HG02610 (cell line): Measurements from ENCODE around the gene SLC22A17.

Source experiments
- ATAC-seq: cut with Tn5 transposase; IDR thresholded peaks from one replicate; pipeline ENCODE4 v1.9.1; 2021; ENCODE audit warnings: mild to moderate bottlenecking, moderate library complexity; ENCODE audit not compliant: unreplicated experiment

SLC22A17 gene

DNA sequence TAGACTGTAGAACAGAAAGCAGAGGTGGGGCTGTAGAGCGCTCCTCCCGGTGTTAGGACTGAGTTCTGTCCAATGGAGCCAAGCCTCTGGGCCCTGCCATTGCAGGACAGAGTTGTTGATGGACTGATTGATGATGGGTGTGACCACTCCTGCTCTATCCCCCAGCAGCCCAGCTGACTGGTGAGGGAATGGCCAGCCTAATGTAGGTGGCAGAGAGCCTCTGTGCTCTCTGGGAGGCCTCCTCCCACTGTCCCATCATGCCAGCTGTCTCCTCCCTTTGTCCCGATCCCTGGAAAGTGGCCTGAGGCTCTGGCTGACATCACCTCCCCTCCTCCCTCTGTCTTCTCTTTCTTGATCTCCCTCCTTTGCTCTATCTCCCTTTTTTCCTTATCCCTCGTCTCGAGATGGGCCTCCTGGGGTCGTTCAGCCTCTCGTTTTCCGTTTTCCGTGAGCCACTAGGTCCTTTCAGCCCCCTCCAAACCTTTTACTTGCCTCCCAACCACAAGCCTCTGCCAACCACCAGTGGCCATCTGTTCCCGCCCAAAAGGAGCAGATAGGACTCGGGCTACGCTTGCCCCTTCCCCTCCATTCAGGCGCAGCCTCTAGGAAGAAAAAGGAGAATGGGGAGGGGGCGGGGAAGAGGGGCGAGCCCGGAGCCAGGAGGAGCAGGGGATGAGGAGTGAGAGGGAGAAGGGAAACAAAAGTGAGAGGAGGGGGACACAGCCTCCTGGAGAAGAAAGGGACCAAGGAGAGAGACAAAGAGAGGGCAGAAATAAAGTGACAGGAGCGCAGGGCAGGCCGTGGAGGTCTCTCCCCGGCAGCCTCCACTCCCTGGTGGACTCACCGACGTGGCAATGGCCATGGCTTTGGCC, 11.7 kb upstream of the SLC22A17 start:
- ATAC-seq, result no peak

DNA sequence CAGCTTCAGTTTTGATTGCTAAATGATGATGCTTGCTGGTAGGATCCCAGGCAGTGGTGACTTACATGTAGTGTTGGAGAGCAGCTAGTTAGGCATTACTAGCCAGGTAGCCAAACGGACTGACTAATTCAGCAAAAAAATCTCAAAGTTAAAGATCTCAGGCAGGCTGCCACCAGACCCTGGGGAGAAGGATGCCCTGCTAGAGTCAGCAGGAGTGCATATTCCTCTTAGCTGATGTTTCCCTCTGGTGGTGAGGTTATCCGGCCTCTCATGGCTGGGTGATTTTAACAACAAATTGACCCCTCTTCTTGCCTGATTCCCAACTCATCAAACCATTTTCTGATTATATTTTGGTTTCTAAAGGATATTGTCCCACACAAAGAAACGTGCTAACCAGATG, 9.5 kb upstream of the SLC22A17 start:
- ATAC-seq, result no peak

DNA sequence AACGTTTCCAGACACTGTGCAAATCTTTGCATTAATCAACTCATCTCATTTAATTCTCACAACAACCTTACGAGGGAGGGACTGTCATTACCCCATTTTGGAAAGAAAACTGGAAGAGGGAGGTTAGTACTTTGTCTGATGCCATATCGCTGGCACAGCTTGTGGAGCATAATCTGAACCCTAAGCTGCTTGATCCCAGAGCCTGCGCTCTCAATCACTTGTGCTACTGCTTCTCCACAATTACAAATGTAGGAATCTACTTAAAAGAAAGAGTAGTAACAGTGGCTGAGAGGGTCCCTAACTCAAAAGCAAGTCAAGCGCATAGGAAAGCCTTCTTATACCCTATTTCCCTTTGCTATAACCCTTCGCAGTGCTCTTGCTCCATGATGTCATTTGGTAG, 9.1 kb upstream of the SLC22A17 start:
- ATAC-seq, result no peak

DNA sequence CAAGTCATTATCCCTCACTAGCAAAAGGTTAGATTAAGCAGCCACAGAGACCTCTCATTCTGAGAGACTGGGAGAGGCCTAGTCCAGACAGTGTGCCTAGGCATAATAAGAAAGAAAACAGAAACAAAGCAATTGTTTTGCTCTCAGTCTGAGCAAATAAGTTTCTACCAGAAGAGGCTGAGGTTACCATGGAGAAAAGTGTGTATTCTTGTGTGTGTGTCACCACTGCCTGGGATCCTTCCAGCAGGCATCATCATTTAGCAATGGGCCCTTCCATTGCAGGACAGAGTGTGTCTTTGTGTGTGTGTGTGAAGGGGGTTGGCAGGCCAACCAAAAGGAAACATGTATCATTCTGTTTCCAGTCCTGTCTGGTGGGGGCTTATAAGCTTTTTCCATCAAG, 8.6 kb upstream of the SLC22A17 start:
- ATAC-seq, result no peak

DNA sequence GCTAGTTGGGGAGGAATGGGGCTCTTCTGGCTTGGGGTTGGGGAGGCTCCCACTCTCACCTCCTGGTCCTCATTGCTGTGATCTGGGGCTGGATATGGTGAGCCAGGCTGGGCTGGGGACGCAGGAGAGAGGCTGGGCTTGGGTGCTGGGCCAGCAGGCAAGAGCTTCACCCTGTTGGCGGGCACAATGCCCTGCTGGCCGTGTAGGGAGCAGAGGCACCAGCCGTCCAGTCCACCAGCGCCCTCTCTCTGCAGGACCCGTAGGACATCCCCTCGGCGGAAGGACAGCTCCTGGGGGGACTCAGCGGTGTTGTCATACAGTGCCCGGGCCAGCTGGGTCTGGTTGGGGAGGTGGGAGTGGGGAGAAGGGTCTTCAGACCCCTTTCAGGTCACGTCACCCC, 7.8 kb upstream of the SLC22A17 start:
- ATAC-seq, result no peak

DNA sequence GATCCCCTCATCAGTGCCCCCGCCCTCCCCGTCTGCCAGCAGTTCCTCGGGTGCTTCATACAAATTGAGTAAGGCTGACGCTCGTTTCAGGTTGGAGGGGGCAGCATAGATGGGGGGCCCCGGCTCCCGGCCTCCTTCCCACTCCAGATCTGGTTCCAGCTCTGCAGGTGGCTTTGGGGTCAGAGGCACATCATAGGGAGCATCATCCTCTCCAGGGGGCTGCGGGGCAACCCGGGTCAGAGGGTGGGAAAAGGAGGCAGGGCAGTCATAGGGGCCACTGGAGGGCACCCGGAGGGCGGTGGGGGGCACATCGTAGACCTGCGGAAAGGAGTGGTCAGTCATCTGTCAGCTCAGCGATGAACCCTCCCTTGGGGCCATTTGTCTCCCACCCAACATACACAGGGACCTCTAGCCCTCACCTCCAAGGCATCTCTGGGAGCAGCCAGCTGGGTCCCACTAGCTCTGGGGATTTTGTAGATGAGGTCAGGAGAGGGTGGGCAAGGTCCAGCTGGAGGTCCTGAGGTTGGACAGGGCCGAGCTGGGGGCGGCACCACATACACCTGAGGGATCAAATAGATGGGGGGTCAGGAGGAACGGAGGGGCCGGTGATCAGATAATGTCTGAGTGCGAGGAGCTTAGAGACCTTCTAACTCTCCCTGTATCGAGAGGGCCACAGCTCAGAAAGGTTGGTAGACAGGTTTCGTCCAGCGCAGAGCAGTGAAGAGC, 7.2 kb upstream of the SLC22A17 start:
- ATAC-seq, result no peak

DNA sequence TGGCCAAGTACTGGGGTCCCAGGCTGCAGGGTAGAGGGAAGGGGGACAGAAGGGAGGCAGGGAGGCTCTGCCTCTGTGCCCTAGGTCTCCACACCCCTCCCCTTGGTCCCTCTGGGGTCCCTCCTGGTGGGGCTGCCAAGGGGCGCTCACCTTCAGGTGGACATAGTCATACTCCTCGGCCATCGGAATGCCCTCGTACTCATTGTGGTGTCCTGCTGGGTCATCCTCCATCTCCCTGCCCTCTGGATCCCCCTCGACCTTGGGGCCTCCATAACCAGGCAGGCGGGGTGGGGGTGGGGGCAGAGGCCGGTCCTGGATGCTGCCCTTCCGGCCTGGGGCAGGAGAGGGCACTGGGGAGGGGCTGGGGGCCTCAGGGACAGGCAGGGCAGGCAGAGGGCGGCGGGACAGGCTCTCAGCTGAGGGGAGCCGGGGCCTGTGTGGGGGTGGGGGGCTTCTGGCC, 6.5 kb upstream of the SLC22A17 start:
- no peak for ATAC-seq

DNA sequence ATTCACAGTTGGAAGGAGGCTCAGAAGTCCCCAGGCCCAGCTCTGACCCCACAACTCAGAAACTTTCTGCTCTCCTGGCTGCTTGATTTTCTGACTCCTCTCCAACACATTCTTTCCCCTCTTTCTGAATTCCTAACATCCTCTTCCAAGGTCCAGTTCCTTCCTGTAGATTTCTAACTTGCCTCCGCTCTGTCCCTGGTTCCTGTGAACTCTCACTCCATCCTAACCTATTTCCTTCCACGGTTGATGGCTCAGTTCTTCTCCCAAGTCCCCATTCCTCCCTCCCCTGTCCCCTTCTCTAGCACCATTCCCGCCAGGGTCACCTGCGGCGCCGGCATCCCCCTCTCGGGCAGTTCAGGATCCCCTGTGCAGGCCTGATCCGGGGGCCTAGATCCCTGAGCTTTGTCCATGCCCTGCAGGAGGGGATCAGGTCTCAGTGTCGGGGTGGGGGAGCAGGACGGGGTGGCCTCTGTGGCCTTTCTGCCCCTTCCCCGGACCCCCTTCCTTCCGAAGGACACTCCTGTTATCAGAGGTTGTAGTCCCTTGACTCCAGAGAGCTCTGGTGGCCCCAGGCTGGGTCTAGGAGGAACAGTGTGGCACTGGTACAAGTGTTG, 6.0 kb upstream of the SLC22A17 start:
- no peak for ATAC-seq

DNA sequence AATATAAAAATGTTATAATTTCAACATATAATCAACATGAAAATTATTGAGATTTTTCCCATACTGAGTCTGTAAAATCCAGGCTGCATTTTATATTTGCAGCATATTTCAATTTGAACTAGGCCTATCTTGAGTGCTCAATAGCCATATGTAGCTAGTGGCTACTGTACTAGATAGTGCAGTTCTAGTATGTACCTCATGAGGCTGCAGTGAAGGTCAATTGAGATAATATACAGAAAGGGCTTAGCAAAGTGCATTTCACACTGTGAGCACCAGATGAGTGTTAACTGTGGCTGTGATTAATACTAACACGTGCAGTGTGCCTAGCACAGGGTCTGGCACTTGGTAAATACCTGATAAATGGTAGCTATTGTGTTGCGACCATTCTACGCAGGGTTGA, 5.4 kb upstream of the SLC22A17 start:
- ATAC-seq, result no peak

DNA sequence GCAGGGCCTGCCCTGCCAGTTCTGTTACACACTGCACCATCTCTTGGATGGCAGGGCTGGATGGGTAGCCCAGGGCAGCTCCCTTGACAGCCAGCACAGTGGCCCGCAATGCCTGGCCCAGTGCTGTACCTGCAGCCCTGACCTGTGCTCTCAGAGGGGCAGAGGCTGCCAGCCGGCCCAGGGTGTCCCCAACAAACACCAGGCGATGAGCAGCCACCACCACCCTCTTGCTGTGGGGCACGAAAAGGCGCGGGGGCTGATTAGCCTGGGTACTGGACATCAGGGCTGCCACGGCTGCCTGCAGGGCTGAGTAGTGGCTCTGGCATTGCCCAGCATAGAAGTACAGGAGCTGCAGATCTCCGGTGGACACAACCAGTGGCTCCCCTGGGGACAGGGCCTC, 4.6 kb upstream of the SLC22A17 start:
- no peak for ATAC-seq

DNA sequence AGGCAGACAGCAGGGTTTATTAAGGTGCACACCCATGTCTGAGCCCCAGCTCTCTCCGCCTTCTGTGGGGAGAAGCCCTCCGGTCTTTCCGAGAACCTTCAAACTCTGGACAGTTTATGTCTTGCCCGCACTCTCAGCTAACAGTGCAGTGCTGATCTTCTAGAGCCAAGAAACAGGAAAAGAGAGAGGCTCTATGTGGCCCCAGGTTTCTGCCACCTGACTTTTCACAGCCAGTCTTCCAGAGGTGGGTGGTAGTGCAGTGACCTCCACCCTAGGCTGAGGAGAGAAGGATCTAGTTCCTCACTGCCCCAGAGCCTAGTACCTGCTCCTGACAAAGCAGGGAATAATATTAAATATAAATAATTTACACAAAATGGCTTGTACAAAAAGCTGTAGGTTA, 4.0 kb upstream of the SLC22A17 start:
- no peak for ATAC-seq

DNA sequence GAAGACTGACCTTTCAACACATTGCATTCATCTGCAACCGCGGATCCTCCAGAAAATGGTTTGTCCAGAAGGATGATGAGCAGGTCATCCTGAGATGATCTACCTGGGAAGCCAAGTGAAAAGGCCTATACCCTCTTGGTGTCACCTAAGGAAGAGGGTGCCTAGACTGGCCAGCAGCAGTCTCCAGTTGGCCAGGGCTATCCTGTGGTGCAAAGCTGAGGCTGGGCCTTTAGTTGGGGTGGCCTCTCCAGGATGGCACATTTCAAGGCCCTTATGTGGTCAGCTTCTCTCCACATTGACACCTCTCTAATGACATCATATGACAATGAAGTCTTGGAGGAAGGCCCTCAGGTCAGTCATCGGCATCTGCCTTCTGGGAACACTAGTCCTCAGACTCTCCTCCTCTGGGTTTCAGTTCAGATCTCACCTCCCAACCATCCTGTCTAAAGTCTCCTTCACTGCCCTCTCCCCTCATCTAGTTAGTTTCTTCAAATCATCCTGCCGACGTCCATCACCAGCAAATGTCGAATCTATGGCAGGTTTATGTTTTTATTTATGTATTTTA, 3.3 kb upstream of the SLC22A17 start:
- no peak for ATAC-seq

DNA sequence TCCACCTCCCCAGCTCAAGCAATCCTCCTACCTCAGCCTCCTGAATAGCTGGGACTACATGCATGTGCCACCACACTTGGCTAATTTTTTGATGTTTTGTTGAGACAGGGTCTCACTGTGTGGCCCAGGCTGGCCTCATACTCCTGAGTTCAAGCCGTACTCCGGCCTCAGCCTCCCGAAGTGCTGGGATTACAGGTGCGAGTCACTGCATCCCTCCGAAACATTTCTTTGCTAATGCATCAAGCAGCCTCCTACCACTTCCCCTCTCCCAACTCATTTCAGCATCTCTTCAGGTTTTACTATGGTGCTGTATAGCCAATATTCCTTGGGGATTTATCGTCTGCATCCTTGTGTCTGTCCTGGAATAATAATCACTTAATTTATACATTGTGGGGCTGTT, 2.3 kb upstream of the SLC22A17 start:
- ATAC-seq, result no peak

DNA sequence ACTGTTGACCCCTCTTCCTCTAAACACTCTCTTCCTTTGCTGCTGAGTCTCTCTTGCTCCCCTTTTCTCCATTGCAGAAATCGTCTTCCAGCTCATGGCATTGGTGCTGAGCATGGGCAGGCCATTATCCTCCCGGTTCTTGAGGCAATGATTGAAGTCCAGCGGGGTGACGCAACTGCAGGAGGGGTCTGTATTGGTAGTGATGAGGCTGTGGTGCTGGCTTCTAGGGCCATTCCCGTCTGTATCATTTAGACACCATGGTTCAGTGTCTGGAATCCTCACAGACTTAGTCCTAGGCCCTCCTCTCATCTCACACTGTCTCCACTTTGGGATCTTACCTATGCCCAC, 720 bp upstream of the SLC22A17 start:
- ATAC-seq, result no peak

DNA sequence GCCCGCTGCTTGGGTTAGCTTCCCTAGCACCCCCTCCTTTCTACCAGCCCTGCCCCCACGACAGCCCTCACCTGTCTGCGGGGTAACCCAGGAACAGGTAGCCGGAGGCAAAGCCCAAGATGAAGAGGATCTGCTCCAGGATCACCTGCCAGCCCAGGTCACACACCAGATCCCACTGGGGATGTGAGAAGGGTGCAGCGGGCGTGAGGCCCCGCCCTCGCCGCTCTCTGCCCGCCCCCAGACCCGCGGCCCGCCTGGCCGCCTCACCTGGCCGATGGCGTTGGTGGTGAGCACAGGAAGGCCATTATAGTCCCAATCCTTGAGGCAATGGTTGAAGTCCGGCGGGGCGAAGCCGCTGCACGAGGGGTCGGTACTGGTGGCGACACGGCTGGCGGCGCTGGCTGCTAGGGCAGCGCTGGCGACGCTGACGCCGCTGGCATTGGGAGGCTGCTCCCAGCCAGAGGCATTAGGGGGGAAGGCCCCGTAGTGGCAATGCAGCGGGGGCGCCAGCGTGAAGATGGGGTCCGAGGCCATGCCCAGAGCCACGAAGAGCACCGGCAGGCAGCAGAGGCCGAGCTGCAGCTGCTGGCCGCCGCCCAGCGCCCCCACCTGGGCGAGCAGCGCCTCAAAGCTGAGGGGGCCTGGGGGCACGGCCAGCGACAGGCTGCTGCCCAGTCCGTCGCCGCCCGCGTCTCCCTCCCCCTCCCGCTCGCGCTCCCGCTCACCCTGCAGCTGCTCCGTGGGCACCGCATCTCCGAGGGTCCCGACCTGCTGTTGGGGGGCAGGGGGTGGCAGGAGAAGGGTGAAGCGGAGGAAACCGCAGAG, 794 bp downstream of the SLC22A17 start:
- ATAC-seq, result no peak

DNA sequence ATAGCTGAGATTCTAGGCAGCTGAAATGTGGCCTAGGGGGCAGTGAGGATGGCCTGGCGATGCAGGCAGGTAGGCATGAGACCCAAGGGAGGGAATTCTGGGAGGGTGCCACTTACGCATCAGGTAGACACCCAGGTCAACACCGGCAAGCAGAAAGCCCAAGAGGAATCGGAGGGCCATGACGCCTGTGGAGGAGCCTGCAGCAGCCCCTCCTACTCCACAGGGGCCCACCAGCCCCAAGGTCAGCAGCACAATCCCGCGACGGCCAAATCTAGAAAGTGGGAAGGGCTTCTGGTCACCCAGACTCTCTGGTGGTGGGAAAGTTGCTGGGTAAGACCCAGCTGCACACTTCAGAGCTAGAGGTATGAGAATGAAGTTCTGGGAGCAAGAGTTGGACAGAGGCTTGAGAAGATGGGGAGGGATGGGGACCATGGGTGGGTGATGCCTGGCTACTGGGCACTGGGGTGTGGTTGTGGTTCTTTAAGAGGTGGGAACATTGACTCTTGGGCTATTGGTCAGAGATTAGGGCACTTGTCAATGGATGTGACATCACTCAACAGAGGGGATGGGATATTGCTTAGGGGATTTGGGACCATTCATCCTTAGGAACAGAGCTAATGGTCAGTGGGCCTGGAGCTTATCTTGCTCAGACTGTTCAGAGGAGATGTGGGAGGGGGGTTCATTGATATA, 3.4 kb downstream of the SLC22A17 start:
- no peak for ATAC-seq

DNA sequence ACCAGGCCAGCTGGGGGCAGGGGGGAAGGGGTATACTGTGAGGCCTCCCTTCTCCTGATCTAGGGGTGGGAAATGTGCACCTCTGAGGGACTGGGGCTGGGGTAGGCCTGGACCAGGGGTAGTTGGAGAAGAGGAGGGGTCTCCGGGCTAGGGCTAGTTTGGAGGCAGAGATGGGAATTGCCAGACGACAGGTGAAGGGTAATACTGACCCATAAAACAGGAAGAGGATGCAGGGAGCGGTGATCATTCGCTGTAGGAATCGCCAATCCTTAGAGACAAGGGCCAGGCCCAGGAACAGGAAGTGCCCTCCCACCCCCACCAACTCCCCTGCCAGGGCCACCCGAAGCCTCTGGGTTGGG, 4.4 kb downstream of the SLC22A17 start:
- no peak for ATAC-seq

DNA sequence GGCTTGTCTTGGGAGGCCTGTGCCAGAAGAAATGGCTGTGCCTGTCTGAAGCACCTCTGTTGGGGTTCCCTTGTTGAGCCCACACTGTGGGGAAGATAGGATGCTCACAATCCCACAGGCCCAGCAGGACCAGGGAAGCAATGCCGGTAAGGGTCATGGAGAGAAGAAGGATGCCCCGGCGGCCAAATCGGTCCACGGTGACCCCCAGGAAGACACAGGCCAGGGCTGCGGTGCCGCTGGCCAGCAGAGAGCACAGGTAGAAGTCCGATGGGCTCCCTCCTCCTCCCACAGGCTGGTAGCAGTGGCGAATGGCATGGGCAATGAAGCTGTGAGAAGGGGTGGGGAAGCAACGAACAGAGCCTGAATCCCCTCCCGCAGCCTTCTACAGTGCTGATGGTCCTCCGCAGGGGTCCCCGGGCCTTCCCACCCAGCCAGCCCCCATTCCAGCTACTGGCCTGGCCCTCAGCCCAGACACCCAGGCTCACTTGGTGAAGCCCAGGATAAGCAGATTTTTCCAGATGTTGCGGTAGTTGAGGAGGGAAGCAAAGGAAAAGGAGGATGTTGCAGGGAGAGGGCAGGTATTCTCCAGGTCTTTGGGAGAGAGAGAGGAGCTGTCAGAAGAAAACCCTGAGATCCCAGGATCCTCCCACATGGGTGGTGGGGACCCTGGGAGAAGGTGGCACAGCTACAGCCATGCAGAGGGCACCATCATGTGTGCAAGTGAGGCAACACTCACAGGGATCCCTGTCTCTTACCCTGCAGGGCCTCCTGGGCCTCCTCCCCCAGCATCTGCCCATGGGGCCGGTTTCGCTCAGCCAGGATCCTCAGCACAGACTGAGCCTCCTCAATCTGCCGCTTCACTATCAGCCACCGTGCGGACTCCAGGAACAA, 5.0 kb downstream of the SLC22A17 start:
- no peak for ATAC-seq

DNA sequence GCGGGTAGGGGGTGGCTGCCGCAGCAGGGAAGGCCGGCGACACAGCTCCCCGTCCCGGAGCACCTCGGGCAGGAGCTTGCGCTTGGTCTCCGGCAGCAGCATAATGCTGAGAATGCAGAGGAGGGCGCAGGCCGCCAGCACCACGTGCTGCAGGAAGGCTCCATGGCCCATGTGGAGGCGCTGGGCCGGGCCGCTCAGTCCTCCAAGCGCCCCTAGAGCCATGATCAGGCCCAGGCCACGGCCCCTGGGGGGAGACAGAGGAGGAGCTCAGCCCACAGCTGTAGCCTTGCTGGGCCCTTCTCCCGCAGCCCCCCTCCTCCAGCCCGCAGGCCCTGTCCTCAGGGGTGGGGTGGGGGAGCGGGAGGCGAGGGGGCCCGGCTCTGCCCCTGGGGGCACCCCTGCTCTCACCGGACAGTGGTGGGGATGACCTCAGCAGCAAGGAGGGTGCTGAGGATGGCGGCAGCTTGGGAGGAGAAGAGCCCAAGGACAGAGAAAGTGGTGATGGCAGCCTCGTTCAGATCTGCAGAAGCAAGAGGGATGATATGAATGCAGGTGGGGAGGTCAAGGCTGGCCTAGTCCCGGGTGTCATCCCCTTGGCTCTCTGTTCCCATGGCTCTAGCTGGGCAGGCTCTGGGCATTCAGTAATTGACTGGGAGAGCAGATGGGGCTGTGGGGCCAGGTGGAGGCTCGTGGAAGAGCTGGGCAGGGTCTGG, 5.8 kb downstream of the SLC22A17 start:
- ATAC-seq, result no peak
